KG1 (cell line): ENCODE data around the gene TNNI3K.

Experiments used
- DNase-seq: peaks from one replicate; lab custom pipeline; 2025; lab: John Stamatoyannopoulos, UW

The TNNI3K gene

DNA sequence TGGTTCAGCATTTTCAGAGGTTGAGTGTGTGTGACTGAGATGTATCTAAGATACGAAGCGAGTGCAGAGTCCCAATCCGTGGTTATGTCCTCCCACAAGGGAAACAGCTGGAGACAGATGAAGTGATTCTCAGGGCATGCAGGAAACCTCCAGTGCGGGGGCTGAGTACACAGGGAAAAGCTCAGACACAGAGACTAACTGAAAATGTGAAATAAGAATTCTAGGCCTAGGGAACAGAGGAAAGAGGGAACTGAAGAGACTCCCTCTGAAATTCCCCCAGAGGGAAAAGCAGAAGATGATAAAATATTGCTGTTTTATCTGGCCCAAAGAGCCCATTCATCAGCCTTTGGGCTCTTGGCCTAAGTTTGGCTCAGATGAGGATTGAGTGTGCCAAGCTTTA, 160.4 kb downstream of the TNNI3K start:
- DNase-seq: peak; percentile 5

DNA sequence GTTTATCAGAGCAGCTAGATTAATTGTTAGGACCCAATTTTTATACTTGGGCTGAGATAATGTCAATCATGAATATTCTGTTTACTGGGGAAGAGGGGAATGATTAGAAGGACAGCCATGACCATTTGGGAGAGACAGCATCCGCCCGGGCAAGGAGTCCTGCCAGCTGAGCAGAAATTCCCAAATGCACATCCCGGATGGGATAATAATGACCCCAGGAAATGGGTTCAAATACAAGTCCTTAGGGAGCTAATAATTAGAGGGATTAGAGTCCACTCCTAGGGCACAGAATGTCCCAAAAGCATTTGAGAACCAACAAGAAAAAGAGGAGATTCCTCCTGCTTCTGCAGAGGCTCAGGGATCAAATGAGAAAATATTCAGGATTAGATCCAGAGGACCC, 161.3 kb downstream of the TNNI3K start:
- DNase-seq: no peak

DNA sequence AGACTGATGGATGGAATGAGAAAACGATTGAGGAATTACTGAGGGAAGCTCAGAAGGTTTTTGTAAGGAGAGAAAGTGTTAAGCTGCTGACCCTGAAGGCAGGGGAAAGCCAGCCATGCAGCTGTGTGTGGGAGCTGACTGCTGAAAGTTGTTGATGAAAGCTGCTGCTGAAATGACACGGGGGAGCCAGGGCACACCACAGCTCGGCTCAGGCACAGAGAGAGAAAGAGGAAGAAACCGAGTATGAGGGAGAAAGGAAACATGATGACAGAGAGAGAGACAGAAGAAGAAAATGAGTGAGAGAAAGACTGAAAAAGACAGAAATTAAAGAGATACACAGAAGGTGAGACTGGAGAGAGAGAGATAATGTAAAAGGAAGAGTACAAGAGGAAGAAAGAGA, 161.7 kb downstream of the TNNI3K start:
- no peak for DNase-seq

DNA sequence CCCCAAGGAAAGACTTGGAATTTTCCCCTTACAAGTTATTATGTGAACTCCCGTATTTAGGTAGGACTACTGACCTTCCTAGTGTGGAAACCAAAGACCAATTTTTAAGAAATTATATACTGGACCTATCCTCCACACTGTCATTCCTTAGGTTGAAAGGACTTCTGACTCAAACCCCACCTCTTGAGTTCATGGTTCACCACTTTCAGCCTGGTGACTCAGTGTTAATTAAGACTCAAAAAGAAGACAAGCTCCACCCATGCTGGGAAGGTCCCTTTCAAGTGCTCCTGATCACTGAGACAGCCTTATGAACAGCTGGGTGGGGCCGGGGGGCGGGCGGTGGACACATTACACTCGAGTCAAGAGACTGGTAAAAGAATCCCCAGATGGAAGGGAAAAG, 164.1 kb downstream of the TNNI3K start:
- no peak for DNase-seq

DNA sequence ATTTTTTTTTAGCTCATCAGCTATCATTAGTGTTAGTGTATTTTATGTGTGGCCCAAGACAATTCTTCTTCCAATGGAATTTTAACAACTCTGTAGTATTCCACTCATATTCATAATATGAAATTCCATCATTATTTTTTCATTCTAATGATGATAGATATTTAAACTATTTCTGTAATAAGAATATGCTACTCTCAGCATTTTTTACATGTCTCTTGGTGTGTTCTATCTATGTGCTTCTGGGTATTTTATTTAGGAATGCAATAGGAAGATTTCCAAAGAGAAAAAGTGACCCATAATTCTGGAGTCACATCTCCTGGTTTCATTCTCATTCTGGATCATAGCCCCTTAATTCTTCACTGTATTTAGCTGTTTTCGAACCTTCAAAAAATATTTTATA, 167.7 kb downstream of the TNNI3K start:
- DNase-seq: no peak

DNA sequence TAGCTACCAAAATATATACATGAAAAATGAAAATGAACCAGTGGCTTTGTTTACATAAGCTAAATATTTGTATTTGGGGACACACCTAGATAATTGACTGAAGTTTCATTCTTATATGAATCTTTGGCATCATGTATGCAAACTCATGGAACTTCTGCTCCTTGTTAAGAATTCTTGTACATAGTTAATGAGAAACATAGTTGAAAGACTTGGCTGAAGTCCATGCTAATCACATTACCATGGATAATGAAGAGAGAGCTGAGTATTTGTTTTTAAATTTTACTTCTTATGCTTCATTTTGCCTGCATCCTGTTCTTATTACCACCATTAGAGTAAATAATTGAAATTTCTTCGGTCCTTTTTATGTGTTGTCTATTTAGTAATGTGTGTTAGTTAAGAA, 168.4 kb downstream of the TNNI3K start:
- DNase-seq: no peak

DNA sequence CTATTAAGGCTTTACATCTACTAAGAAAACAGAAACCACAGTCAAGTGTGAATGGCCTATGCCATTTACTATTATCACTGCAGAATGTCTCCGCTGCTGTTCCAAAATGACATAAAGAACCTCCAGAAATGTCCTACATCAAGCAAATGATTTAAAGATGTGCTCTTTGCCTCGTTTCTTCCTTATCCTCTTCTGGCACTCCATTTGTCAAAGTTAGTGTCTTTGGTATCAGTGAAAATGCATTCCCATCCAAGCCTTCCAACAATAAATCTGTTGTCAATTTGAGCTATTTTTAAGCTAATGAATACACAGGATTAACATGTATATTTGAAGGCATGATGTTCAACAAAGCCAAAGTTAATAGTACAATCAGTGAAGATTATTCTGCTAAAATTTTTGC, 171.6 kb downstream of the TNNI3K start:
- no peak for DNase-seq

DNA sequence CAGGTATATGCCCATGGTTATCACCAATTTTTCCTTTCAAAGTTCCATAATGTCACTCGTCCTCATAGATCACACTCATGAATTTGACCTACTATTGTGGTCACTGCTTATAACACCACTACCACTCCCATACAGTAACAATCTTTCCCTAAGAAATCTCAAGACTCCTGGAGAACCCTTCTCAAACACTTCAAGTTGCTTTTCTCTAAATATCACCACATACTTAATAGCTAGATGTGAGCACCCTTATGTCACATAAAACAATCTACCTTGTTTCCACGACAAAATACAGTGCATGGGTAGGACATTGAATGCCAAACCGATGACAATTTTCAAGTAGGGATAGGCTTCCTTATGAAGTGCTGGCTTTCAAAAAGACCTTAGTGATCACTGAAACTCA, 172.7 kb downstream of the TNNI3K start:
- no peak for DNase-seq

DNA sequence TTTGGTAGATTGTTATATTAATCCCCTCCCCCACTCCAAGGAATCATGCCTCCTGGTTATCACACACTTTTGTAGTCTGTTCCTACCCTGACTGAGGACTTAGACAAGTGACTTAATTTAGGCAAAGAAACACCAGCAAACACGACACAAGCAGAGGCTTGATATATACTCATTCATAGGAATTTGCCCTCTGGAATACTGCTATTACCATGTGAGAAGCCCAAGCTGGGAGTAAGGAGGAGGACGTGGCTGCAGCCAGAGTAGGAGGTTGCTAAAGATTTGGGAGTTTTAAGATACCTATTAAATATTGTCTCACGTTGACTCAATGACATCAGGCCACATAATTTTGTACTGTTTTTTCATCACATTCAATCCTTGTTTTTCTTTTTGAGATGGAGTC, 177.1 kb downstream of the TNNI3K start:
- no peak for DNase-seq

DNA sequence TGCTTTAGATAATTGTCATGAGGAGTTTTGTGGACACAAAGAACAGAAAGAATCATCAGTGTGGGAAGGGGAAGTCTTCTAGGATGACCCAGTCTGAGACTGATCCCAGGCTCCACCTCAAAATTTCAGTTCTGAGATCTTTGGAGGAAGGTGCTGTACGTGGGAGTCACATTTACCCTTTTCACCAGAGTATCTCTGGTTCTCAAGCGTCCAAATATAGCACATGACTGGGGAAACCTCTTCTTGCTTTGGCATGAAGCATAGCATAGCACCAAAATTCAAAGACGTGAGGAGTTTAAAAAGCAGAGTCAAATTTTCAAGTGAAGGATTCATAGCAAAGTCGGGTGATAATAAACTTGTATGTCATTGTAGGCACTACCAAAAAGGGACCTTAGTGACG, 180.7 kb downstream of the TNNI3K start:
- no peak for DNase-seq

DNA sequence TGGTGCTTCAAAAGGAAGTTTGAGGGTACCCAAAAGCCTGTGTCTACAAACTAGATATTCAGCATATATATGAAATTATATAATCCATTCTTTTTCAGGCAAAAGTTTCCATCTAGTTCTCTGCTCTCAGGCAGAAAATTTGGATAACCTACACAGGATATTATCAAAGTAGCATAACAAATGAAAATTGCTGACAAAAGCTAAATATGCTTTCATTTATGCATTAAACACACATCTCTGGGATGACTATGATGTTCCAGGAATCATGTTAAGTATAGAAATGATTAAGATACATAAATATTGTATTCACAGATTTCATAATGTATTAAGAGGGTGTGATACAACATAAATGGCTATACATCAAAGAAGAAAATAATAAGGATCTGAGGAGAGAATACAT, 184.4 kb downstream of the TNNI3K start:
- DNase-seq: no peak

DNA sequence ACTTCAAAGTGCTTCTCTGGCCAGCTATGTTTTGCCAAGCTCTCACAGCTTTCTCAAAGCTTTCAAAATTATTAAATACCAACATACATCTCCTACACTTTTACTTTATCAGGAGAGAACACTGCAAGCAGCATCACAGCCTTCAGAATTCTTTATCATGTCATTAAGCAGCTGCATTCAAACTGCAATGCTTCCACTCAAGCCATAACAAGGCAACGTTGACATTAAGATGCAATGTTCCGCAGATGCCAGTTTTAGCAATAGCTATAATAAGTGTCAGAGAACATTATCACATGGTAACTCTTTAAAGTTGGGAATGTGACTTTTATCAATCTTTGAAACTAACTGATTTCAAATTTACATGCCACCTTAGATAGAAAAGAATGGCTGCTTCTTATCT, 185.3 kb downstream of the TNNI3K start:
- DNase-seq: no peak

DNA sequence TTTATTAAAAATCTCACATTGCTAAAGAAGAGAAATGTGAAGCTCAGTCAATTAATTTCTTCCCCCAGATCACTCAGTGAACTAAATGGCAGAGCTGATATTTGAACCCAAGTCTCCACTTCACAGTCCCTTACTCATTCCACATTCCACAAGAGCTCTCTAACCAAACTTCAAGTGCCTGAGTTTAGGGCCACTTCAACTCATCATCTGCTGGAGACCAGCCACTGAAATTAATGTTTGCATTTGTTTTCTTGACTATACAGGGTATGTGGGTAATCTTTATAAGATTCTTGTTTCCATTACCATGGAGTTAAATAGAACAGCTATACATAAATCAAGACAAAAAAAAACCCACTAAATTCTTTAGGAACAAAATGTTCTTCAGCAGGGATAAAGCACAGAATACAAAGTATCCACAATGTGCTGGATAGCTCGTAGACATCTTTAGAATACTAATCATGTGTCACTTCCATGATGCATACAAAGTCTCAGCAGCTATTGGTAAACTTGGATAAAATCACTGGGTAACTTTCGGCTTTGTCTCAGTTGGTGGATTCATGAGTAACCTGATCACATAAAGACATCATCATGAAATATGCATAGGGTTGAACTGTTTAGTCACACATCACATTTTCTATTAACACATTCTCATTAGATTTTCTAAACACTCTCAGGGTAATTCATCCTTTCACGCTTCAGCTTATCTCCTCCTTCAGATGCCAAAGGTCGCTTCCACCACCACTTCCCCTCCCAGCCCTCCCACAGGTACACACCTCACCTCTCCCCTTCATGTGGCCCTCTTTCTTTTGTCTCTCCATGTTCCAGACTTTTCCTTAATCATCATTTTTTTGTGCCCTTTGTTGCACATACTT, 187.5 kb downstream of the TNNI3K start:
- no peak for DNase-seq

DNA sequence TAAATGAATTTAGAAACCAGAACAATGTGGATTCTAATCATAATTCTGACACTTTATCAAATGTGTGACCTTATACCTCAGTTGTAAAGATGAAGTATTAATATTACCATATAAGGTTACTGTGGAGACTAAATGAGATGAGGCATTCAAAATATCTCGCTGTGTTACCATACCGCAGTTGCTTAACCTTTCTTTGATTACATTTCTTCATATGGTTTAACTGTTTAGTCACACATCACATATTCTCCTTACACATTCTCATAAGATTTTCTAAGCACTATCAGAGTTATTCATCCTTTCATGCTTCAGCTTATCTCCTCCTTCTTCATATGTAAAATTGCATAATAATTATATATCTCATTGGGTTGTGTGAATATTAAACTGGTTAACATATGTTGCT, 188.3 kb downstream of the TNNI3K start:
- DNase-seq: no peak

DNA sequence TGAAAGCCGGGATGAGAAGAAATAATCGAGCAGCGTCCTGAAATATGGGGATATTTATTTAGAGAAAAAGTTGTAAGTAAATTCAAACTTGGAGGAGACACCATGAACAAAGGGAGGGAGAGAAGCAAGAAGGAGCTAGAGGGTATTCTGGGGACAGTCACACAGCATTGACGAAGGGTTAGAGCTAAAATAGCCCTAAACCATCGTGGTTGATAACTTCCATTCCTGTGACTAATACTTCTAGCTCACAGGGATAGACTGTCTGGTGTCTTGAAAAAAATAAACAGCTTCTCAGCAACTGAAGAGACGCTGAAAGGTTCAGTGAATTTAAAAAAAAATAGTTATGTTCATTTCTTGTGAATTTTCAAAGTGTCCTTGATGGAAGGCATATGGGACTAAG, 190.5 kb downstream of the TNNI3K start:
- DNase-seq: no peak

DNA sequence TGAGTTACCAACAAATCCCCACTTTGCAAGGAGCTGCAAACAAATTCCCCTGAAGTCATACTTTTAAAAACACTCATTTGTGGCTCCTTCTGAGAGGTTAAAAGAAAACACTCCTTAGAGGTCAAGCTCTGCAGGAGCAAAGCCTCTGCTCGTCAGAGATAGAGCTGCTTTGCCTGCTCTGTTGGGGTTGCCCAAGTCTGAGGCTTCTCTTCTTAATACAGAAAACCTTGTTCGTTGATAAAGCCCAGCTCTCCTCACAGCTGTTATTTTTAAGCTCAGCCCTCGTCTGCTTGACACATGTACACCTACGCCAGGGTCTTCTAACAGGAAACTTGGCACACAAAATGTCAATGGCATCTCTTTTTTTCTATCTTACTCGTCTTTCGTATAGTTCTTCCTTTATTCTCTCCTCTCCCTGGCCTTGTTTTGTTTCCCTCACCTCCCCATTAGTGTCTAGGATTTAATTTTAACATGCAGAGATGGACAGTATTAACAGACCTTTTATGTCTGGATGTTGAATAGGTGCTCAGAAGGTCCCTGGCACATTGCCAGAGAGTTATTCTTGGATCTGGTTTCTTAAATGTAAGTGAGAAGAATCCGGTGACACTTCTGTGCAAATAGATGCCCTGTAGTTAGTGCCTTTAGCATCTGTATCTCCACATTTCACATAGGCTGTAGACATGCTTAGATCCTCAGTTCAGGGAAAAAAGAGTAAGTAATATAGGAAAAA, 191.2 kb downstream of the TNNI3K start:
- no peak for DNase-seq

DNA sequence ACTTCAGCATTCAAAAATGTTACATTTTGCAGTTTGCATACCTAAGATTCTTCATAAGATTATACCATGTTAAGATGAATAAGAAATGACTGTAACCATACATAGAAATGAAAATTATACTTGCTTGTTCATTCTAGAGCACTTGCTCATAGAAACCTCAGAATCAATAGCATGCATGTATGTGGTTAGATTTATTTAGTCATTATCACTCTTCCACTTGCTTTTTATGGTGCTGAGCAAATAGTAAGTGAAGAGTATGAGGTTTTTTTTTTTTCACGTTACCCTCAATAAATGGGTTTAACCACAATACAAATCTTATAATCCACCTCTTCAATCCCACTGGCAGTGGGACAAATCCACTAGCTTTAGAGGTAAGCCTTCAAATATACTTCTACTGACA, 192.5 kb downstream of the TNNI3K start:
- DNase-seq: no peak

DNA sequence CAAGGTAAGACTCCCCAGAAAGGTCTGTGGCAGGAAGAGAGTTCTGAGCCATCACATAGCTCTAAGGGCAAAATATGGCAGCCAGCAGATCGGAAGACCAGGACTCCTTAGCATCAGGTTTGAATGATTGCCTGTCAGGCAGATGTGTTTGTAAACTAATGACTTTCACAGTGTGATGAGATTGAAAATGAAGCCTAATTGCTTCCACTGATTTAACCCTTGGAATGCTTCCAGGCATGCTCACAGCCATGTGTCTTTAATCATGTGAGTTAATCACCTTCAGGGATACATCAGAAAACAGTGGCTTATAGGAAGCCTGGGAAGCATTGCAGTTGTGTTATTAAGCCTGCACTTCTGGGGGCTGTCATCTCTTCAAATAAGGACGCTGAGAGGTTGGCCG, 194.4 kb downstream of the TNNI3K start:
- DNase-seq: no peak

DNA sequence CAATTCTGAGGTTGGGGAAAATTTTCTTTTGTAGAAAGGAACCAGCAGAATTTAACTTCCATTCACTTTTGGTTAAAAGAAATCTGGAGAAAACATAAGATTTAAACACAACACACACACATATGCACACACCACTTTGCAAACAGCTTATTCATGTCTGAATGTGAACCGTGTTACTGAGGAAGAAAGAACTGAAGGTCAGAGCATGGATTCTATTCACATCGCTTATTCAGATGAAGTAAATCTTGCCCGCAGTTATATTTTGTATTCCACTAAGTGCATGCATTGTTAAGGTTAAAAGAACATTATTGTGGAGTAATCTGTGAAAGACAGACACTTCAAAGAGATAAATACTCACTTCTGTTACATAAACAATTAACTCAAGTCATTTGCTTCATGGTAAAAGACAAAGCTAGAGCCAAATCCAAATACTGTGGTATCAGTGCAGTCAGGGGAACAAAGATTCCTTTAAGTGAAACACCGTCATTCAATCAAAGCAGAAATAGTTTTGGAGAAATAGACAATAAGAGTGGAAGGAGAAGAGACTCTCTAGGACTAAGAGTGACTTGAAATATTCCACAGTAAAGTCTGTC, 195.3 kb downstream of the TNNI3K start:
- no peak for DNase-seq

DNA sequence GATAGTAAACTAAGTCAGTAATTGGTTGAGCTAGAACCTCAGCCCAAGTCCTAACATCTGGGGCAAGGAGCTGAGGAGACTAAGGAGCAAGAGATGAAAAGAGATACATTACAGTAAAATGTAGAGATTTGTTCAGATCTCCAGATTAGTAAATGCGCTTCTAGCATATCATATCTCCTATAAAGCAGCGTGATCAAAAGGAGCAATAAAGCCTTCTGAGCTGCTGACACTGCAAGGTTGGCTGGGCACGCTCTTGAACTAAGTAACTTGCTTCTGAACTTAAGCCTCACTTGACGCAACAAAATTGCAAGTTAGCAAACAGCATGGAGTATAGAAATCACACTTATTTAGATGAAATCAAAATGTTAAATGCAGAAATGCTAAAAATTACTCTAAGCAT, 196.3 kb downstream of the TNNI3K start:
- no peak for DNase-seq

DNA sequence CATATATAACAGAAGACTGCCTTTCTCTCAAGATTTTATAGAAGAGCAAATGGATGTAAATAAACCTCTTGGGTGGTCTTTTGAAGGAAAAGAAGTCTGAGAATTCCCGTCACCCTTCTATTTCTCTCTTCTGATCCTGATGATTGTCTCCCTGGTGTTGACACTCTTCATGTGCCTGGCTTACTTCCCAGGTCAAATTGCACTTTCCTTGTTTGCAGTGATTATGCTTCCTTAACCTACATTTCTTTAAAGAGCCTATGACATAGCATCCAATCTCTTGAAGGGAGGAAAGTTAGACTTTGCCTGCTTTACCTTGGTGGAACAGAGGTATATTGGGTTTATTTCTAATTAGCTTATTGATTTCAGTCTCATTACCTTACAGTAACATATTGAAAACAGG, 197.1 kb downstream of the TNNI3K start:
- DNase-seq: no peak

DNA sequence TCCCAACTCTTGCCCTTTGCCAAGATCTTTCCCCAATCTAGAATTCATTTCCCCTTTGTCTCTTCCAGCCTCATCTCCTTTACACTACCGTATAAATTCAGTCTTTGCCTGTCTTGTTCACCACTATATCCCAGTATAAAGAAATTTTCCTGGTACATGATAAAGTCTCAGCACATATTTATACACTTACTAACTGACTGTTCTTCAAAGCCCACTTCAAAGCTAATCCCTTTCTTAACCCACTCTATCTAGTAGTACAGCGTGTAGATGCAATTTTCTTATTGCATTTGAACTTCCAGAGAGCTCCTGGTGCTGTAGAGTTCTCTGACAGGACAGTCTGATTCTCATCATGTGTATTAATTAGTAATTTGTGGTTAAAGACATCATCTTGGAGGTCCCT, 199.1 kb downstream of the TNNI3K start:
- DNase-seq: no peak

DNA sequence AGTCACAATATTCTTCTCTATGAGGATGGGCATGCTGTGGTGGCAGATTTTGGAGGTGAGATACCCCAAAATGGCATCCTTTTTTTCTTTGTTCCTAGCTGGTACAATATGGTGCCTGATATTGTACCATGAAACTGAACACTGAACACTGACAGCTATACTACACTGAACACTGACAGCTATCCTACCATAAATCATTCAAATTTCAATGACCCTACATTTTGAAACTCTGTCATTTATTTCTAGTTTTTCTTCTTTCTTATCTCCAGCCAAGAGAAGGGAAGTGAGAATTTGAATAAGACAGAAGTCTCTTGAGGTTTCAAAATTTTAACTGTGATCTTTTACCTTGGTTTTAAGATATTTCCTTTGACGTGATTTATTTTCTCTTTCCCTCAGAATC, 200.9 kb downstream of the TNNI3K start:
- no peak for DNase-seq
